ENCODE data around the gene SLC22A7.

SLC22A7 gene

DNA sequence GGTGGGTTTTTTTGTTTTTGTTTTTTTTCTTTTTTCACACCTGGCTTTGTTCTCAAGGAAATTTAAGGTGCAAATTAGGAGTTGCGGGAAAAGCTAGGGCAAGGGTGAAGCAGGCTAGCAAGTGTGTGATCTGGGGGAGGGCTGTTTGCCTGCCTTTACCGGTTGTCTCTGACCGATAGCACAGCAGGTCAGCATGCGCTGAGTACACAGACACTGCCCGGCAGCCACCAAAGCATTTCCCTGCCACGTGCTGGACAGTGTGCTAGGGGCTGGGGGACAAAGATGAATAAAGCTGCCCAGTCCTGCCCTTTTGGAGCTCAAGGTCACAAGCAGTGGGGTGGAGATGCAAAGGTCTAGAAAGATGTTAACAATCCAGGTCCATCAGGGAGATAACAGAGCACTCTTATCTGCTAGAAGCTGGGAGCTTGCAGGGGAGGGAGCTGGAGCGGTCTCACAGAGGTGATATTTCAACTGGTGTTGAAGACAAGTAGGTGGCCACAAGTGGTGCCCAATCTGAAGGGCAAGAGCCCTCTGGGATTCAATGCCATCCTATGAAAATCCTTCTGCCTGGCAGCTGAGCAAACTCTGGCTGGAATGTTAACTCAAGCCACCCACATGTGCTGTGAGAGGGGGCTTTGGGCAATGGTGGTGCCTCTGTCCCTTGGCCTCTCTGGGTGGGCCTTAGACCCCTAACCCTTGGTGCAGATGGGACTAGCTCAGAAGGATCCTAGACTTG, 30.3 kb upstream of the SLC22A7 start:
- no peak for DNase-seq (ENCODE audit: low spot score)

DNA sequence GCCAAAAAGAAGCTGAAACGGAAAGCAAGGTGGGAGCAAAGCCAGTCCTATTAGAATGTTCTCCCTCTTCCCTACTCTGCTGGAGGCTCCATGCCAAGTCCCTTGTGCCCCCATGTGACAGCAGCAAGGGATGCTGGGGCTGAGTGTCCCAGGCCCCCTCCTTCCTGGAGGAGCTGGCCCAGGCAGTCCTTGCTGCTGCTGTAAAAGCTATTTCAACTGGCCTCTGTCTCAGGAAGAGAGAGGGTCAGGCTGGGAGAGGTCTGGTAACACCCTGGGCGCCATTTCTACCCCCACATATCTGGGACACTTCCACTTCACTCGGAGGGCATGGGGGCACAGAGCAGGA, 29.7 kb upstream of the SLC22A7 start:
- DNase-seq (ENCODE audit: low spot score) = no peak

DNA sequence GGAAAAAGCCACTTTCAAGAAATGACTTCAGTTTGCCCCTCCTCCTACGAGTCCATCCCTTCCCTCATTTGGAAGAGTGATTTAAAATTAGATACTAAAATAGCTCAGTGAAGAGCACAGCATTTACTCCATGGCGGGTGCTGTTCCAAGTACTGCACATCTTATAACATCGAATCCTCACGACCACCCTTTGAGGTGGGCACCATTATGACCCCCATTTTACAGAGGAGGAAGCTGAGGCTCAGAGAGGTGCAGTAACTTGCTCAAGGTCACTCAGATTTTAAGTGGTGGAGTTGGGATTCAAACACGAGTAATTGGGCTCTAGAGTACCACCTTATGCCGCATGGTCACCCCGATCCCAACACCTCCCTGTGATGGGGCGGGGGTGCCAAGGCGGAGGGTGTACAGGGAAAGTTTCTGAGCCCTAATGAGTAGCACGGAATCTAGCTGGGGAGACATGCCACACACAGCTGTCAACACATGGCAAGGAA, 29.2 kb upstream of the SLC22A7 start:
- DNase-seq (ENCODE audit: low spot score) = no peak

DNA sequence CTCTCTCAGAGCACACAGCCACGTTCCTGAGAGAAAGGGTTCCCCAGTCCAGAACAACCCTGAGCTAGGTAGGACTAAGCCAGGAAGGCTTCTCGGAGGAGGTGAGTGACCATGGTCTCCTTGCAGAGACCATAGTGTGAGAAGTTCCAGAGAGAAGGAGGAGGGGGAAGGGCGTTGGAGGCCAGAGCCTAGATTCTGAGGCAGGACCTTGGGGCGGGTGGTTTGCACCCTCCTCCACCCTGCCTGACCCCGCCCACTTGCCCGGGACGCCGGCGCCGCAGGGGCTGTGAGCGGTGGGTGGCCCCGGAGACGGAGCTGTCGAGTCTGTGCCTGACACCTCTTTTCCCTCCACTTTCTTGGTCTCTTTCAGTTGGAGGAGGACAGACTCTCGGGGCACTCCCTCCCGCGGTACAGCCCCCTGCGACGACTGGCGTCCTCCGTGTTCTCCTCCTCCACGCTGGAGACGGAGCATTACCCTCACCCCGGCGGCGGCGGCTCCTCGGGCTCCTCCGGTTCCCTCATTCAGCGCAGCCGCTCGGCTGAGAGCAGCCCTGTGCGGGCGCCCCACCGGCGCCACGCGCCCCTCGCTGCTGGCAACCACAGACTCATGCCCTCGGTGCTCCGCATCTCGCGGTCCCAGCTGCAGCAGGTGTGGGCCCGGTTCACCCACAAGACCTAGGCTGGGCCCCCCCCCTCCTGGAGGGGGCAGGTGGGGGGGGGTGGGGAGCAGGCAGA, 28.6 kb upstream of the SLC22A7 start:
- DNase-seq (ENCODE audit: low spot score) = no peak

DNA sequence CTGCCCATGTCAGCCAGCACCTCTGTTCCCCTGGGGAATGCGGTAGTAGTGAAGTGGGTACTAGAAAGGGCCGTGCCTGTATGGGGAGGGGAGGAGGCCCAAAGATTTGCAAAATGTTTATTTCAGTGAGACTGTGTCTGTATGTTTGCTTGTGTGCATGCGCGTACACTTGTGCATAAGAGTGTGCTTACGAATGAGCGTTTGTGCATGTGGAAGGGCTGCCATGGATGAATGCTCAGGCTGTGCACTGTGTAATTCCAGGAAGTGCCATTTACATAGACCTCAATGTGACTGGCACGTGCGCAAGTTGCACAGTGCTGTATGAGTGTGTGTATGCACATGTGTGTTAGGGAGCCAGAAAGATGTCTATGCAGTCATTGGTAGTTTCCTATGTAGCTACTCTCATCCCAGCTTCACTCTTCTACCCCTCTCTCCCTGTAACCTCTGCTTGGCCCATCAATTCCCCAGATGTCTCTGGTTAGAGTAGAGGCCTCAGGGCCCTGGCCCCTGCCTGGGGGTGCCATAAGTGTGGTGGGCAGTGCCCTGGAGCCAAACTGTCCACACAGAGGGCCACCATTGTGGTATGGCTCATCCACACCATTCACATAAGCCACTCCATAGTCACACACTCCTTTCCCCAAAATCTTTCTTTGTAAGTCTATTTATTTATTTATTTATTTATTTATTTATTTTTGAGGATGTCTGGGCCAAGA, 26.8 kb upstream of the SLC22A7 start:
- DNase-seq (ENCODE audit: low spot score) = no peak

DNA sequence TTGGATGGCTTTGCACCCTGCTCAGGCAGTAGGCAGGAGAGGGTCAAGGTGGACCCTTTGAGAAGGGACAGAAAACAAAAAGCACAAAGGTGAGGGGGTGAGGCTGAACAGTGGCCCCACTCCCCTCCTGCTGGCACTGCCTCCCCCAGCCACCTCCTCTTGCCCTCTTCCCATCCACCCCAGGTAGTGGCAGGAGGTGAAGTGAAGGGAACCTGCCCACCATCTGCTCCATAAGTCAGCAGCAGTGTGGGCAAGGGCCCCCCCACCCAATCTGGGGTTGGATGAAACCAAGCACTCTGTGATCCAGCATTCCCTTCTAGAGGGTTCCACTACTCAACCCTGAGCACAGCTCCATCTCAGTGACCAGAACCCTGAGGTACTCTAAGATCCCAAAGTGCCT, 26.1 kb upstream of the SLC22A7 start:
- no peak for DNase-seq (ENCODE audit: low spot score)

DNA sequence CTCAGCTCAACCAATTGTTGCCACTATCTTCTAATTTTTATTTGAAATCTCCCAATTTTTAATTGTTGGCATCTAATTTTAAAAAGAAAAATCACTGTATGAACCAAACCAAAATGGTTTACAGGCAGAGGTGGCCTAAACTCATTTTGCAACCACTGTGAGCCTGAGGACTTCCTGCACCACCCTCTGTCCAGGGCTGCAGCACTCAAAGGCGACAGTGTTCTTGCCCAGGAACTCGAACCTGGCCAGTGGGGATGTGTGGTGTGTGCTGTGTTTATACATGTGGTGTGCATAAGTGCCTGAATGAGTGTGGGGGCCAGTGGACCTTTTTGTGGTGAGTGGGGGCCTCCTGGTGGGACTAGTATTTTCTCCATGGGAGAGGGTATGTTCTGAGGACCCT, 24.4 kb upstream of the SLC22A7 start:
- no peak for DNase-seq (ENCODE audit: low spot score)

DNA sequence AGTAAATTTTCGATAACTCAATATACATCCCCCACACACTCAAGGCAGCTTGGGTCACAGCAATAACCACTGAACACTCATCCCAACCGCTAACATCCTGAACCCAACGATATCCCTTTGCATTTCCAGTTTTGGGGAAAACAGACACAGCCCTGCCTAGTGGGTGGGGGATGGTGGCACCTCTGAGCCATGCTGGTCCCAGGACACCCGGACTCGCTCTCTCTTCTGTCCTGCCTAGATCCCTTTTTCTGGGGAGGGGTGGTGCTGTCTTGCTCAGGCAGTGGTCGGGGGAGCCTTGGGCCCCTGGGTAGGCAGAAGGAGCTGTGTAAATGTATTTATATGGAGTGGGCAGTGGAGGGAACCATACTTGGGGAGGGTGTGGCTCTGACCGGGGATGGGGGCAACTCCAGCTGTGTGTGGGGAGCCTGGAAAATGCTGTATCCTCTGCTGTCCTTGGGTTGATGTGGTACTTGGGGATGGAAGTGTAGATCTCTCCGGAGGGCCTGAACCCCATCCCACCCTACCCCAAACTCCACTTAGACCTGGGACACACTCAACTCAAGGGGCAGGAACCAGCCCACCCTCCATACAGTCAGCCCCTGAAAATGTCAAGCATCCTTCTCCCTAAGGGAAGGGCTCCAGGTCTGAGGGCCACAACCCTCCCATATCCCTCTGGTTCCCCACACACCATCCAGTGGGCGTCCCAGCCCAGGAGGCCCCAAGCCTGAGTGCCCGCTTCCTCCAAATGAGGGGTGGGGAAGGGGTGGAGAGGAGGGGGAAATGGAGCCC, 23.7 kb upstream of the SLC22A7 start:
- no peak for DNase-seq (ENCODE audit: low spot score)

DNA sequence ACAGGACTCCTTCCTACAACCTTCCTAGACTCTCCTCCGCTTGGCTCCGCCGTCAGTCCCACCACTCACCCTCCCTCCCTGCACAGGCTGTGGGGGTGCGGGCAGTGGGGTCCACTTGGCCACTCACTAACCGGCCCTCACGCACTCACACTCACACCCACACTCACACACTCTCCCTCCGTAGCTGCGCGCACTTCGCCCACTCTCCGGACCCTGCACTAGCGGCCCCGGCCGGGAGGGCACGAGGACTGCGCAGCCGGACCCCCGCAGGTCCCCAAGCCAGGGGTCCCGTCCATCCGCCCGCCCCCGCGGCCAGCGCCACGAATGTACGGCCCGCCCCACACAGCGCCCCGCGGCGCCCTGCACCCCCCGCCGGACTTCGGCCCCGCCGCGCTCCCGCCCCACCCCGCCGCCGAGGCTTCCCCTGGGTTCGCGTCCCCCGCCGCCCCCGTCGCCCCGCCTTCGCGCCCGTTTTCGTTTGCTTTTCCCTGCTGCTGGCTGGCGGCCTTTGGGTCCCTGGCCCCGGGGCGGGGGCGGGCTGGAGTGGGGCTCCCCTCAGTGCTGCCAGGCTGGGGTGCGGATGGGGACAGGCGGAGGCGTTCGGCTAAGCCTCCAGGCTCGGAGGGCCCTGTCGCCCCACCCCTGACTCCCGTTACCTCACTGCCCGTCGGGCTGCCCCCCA, 23.0 kb upstream of the SLC22A7 start:
- no peak for DNase-seq (ENCODE audit: low spot score)

DNA sequence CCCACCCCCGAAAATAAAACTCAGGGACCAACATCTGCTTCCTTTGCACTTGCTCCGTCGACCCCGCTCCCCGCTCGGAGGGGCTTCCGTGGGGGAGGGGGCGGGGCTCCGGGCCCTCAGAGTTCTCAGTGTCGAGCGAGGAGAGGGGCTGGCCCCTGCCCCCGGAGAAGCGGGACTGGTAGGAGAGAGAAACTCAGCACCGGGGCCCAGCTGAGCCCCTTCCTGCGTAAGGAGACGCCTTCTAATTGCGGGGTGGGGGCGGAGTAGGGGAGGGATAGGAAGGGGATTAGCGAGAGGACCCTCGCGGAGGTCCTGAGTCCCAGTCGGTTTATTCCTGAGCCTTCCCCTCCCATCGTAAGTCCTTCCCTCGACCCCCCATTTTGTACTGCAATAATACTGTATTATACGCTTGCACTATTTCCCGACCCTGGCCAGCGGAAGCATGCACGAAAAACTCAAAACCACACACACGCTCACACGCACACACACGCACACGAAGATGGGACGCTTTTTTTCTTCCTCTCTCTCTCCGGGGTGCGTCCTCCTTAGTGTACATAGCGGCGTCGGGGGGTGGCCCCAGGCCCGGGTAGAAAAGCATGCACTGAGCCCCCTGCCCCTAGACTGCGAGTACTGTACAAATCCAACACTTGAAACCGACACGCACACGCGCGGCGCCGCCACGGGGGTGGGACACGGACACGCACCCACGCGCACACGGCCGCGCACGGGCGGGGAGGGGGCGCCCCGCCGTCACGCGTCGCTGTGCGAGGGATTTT, 22.1 kb upstream of the SLC22A7 start:
- DNase-seq (ENCODE audit: low spot score) = no peak

DNA sequence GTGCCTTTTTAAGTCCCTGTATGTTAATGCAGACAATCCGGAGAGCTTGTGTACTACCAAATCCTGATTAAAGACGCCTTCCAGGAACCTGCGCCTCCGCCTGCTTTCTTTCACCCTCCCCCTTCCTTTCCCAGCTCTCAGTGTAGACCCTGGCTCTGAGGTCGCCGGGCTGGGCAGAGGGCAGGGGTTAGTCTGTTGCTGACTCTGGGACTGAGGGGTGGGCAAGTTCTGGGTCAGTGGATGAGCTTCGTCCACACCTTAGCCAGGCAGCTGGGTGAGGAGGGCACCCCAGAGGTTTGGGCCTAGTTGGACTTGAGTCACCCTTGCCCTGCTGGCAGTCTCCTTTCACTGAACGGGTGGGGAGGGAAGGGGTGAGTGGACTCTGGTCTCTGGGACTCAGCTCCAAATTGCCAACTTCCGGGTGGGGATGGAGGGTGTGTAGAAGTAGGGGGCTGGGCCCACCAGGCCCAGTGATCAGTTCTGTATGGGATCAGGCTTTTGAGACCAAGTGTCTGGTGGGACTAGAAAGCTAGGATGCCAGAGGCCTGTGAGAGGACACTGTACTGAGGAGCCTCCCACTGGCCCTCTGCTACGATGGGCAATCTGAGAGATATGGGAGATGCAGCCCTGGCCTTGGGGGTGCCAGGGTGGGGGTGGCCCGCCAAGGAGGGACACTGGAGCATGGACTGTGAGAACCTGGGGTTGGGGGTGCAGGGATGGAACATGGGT, 21.3 kb upstream of the SLC22A7 start:
- DNase-seq (ENCODE audit: low spot score) = no peak

DNA sequence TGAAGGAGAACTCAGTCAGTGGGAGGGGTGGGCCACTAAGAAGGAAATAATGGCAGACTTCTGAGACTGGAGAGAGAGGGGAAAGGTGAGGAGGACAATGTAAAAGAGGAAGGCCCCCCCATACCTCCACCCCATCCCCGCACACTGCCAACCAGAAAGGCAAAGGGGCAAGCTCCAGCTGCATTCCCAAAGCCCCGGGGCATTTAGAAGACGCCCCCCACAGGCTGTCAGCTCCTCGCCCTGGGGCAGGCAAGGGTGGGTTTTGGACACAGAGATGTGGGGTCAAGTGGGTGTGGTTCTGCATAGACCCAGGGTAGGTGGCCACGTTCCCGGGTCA, 20.8 kb upstream of the SLC22A7 start:
- DNase-seq (ENCODE audit: low spot score) = no peak

DNA sequence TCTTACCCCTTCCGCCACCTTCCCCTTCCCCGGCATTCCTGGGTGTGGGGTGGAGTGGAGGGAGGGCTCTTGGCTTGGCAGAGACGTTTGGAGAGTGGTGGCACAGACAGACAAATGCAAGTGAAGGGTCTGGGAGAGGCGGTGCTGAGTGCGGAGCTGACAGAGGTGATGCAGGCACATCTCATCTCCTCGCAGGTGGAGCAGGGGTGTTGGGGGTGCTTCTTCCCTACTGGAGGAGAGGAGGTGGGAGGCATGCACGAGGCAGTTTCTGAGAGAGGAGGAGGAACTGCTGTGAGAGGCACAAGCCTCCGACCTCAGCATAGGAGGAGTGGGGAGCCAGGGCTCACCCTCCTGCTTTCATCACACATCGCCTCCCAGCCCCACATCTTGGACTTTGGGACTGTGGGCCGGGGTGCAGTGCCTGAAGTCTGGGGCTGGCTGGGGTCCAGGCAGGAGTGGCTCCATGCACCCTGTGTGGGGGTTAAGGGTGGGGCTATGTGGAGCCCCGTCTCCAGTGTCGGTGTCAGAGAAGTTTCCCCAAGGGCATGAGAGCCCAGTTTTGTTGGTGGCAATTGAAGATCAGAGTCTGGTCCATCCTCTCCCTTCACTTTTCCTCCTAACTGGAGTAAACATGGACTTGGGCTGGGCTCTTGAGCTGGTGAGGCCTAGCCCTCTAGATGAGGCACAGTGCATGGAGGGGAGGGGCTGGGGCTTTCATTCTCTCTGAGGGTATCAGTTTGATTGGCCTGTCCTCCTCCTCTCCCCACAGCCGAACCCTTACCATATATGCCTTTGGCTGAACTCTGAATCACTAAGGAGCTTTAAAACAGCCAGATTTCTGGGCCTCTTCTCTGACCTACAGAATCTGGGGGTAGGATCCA, 20.2 kb upstream of the SLC22A7 start:
- DNase-seq (ENCODE audit: low spot score) = no peak

DNA sequence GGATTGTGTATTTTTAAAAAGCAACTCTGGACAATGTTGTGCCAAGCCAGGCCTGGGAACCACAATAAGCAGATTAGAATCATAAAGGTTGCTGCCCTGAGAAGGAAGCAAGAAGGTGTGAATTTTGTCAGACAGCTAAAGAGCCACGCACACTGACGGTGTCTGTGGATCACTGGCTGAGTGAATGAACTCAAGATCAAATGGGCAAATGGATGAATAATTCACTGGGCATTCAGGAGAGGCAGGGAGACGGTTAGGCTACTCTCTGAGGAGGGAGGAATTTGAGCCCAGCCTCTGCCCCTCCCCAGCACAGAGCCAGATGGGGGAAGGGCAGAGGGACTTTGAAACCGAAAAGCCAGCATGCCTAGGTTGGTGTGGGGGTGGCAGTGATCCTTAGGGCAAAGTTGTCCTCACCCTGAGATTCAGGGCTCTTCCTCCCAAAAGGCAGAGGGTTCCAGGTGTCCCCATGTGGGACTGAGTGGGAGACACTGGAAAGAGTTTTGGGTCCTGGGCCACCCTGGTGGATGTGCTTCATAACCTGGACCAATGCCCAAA, 19.5 kb upstream of the SLC22A7 start:
- DNase-seq (ENCODE audit: low spot score) = no peak

DNA sequence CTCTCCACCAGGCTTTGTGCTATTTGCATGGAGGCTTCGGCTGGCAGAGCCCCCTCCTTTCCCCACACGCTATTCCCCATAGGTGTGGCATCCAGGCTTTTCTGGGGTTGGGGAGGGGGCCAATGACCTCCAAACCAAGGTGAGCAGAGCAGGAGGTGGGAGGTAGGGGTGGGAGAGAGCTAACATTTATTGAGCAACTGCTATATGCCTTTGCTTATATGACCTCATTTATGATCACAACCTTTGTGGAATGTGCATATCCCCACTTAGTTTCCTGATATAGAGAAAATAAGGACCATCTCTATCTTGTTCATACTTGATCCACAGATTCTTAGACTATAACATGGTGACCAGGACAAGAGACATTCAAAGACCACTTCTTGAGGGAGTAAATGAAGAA, 17.8 kb upstream of the SLC22A7 start:
- DNase-seq (ENCODE audit: low spot score) = no peak

DNA sequence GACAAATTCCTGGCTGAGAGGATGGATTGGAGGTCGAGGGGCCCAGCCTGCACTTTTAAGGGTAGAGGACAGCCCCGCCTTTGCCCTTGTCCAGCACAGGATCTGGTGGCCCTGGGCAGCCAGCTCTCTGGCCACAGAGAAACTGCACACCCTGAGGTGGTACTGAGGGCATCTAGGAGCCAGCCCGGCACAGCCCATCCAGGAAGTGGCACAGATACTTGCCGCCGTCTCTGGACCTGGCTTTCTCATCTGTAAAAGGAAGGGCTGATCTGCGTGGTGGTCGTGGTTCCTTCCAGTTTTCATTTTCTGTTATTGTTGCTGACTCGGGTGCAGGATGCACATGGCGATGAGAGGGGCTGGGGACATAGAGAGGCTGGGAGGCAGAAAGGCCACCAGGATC, 16.0 kb upstream of the SLC22A7 start:
- no peak for DNase-seq (ENCODE audit: low spot score)

DNA sequence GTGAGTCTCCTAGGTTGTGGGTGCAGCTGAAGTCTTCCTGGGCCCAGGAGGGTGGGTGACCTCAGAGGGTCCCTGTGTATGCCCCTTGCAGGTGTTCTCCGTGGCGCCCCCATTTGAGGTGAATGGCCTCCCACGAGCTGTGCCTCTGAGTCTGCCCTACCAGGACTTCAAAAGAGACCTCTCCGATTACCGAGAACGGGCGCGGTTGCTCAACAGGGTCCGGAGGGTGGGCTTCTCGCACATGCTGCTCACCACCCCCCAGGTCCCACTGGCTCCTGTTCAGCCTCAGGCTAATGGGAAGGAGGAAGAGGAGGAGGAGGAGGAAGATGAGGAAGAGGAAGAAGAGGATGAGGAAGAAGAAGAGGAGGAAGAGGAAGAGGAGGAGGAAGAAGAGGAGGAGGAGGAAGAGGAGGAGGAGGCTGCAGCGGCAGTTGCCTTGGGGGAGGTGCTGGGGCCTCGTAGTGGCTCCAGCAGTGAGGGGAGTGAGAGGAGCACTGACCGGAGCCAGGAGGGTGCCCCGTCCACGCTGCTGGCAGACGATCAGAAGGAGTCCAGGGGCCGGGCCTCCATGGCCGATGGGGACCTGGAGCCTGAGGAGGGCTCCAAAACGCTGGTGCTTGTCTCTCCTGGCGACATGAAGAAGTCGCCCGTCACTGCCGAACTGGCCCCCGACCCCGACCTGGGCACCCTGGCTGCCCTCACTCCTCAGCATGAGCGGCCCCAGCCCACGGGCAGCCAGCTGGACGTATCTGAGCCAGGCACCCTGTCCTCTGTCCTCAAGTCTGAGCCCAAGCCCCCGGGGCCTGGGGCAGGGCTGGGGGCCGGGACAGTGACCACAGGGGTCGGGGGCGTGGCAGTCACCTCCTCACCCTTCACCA, 15.2 kb upstream of the SLC22A7 start:
- DNase-seq (ENCODE audit: low spot score) = no peak

DNA sequence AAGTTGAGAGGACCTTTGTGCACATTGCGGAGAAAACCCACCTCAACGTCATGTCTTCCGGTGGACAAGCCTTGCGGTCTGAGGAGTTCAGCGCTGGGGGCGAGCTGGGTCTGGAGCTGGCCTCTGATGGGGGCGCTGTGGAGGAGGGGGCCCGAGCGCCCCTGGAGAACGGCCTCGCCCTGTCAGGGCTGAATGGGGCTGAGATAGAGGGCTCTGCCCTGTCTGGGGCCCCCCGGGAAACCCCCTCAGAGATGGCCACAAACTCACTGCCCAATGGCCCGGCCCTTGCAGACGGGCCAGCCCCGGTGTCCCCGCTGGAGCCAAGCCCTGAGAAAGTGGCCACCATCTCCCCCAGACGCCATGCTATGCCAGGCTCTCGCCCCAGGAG, 14.6 kb upstream of the SLC22A7 start:
- DNase-seq (ENCODE audit: low spot score) = no peak
